Left ventricle myocardium inferior (tissue), 1 donor: ENCODE results near the gene CLEC4F. TPM values are rescaled to one million over a fixed set of nuclear protein-coding genes. Genes with fewer than 3 reads are reported as not detected.
A peak's percentile ranks its signal among the peaks of the same experiment; 100 is the strongest.

Experiments
- DNase-seq: peaks from one replicate; pipeline ENCODE4 v3.0.0-alpha.2; 2020
- H3K27ac ChIP-seq: fragments of 200-600 bp; replicated peaks from 2 replicates; pipeline ENCODE4 v1.8.0; 2021
- H3K27me3 ChIP-seq: fragments of 200-600 bp; 2 replicates; pipeline ENCODE4 v1.8.0; 2021; ENCODE audit warnings: low read depth
- H3K36me3 ChIP-seq: fragments of 200-600 bp; 2 replicates; pipeline ENCODE4 v1.8.0; 2021
- H3K4me1 ChIP-seq: fragments of 200-600 bp; 2 replicates; pipeline ENCODE4 v1.8.0; 2021
- H3K4me3 ChIP-seq: fragments of 200-600 bp; 2 replicates; pipeline ENCODE4 v1.8.0; 2021; ENCODE audit warnings: mild to moderate bottlenecking, moderate library complexity
- H3K9me3 ChIP-seq: fragments of 200-600 bp; replicated peaks from 2 replicates; pipeline ENCODE4 v1.8.0; 2021
- intact Hi-C: fragments of 100-400 bp; cut with micrococcal nuclease; formaldehyde crosslinking; loops from one replicate; pipeline ENCODE4 v1.11.0; 2022
- total RNA-seq: library from RNA; stranded (reverse); fragmentation: NEBNext Ultra II Directional; extraction: Animal tissue kit (Norgen Biotek cat#: 25700); gene quantifications from one replicate; pipeline ENCODE4 v1.2.1, GENCODE V29; 2021
- TF ChIP-seq, protein P1 (sequence below): fragments of 200-600 bp; IDR thresholded peaks from 2 replicates; pipeline ENCODE4 v1.8.0; 2021; ENCODE audit warnings: antibody characterized with exemption, mild to moderate bottlenecking, borderline replicate concordance
- donor health status: DM: no; HTN: yes; CAD: no; lungs with severe emphysema.

Gene CLEC4F
- total RNA-seq, 1 donor from 2014 or later, result not detected

DNA sequence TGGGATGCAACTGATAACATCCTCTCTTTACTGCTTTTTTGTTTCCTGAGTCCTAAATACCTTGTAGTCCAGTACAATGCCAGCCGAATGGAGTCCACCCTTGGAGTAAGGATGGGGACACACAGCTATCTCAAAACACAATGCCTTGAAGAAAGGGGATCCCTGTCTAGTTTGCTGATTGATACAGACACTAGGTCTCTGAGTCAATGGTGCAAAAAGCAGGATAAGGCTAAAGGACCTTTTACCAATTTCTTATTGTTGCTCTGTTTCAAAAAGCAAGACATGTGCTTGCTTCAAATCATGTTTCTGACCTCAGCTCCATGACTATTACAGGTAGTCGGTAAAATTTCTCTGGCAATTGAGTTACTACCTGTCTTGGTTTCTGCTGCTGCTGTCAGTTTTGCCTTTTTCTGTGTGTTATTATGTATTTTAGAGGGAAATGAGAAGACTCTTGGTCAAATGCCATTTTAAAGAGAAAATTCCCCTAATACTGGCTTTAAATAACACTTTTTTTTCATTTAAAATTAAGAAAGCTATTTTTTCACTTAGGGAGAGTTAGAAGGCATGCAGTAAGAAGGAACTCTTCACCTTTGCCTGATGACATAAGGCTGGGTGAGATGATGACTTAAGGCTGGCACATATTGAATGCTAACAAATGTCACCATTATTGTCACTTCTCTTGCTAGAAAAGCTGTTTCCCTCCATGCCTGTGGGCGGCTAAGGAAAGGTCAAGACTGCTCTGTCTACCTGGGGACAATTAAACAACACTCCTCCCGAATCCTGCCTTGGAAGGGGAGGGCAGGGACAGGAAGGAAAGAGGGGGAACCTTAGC lies 25.0 kb downstream of the CLEC4F start:
- peaks cover 3% of the 10 kb centered on the region for H3K4me1 ChIP-seq
- TF ChIP-seq, protein P1, sequence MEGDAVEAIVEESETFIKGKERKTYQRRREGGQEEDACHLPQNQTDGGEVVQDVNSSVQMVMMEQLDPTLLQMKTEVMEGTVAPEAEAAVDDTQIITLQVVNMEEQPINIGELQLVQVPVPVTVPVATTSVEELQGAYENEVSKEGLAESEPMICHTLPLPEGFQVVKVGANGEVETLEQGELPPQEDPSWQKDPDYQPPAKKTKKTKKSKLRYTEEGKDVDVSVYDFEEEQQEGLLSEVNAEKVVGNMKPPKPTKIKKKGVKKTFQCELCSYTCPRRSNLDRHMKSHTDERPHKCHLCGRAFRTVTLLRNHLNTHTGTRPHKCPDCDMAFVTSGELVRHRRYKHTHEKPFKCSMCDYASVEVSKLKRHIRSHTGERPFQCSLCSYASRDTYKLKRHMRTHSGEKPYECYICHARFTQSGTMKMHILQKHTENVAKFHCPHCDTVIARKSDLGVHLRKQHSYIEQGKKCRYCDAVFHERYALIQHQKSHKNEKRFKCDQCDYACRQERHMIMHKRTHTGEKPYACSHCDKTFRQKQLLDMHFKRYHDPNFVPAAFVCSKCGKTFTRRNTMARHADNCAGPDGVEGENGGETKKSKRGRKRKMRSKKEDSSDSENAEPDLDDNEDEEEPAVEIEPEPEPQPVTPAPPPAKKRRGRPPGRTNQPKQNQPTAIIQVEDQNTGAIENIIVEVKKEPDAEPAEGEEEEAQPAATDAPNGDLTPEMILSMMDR, result no peak
- H3K27me3 ChIP-seq, result peaks cover 78% of the 10 kb centered on the region
- intact Hi-C loops, result no loop called here
- no peak overlapping the region for H3K4me3 ChIP-seq
- H3K27ac ChIP-seq, result no peak overlapping the region
- H3K36me3 ChIP-seq, result no peaks in the 10 kb centered on the region
- DNase-seq, result no peak
- peaks cover 12% of the 10 kb centered on the region for H3K9me3 ChIP-seq

DNA sequence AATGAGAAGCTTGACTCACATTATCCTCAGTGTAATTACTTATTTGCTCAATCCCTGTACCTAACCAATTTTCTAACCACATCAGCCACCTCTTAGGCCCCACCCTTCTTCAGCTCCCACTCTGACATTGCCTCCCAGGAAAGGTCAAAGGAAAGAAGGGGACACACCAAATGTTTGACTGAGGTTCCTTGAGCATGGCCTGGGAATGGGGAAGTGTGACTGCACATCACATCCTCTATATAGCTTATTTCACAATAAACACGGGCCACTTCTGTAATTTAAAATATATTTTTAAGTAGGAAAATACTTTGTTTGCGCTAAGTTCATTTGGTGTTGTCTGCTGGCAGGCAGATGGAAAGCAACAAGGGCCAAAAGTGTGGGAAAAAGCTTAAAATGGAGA lies 26.9 kb downstream of the CLEC4F start:
- no peak for DNase-seq
- H3K27me3 ChIP-seq, result peaks cover 87% of the 10 kb centered on the region
- H3K4me3 ChIP-seq, result no peak overlapping the region
- intact Hi-C loops, result no loop called here
- H3K9me3 ChIP-seq, result no peaks in the 10 kb centered on the region
- TF ChIP-seq, protein P1, result no peak
- no peak overlapping the region for H3K27ac ChIP-seq
- H3K4me1 ChIP-seq, result peaks cover 14% of the 10 kb centered on the region
- H3K36me3 ChIP-seq, result no peaks in the 10 kb centered on the region

DNA sequence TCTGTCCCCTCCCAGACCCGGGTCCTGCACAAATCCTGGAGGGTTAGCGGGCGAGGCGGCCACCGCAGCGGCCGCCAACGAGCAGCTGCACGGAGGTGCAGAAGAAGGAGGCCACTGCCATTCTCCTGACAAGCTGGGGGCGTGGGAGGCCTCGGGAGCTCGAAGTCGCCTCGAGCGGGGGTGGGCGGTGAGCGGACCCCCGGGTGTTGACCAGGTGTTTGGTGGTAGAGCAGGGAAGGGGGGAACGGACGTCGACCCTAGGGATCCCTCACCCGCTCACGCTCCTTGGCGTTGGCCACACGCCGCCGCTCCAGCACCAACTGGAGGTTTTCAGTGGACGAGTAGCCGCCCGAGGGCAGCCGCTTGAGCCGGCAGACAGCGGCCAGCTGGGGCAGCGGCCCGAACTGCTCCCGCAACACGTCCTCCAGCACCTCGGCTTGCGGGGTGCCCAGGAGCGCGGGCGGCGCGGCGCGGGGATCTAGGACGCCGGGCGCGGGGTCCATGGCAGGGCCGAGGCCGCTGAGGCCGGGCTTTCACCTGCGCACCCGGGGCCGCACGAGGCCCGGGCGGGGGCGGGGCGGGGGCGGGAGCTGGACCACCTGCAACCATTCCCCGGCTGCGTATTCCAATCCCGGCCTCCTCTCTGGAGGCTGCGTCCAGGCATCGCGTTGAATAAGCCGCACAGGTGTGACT lies 30.1 kb downstream of the CLEC4F start, which contains the start of gene FIGLA:
Gene FIGLA (minus strand): TSS at position 508 of the 693 bp plus-strand sequence. CDS start 5 bp downstream, at position 503.
- intact Hi-C loops, result no loop called here
- H3K36me3 ChIP-seq, result no peaks in the 10 kb centered on the region
- DNase-seq, result no peak
- H3K27me3 ChIP-seq, result peaks cover 99% of the 10 kb centered on the region
- H3K4me3 ChIP-seq, result peak within 1 kb of the TSS; percentile 59
- no peaks in the 10 kb centered on the region for H3K9me3 ChIP-seq
- H3K4me1 ChIP-seq, result peaks cover 14% of the 10 kb centered on the region
- TF ChIP-seq, protein P1, result no peak
- H3K27ac ChIP-seq, result no peak within 1 kb of the TSS

DNA sequence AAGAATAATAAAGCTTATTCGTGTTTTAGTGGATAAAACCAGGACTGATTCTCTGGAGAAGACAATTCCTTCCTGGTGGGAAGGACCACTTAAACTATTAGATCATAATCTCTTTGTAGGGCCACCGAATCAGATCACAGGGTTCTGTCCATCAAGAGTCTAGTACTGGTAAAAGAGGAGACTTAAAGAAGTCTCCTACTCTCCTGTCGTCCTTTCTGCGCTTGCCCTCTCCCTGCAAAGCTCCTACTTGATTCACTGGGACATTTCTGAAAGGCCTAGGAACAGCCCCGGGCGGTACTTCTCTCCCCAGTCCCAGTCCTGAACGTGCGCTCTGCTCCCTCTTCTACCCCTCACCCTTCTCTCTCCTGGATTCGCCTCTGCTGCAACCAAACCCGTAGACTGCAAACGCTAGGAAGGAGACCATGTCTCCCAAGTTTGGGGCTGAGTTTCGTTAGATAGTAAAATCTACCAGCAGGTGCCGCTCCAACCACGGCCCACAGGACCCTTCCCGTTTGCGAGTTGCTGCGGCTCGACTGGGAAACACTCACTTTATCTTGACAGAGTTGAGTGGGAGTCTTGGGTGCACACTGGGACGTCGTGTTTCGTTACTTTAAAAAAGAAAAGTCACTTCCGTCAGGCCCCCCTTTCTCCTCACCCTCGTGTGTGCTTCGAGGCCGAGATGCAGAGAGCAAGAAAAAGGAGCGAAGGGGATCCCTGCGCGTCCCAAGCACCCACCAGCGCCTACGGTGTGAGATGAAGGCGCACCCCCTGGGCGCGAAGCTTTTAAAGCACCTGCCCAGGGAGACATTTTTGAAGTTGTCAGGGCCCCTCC lies 30.9 kb downstream of the CLEC4F start:
- DNase-seq, result peak; percentile 39
- H3K4me1 ChIP-seq, result peaks cover 14% of the 10 kb centered on the region
- TF ChIP-seq, protein P1, result peak; percentile 69
- no peaks in the 10 kb centered on the region for H3K36me3 ChIP-seq
- H3K4me3 ChIP-seq, result peak overlapping the region; percentile 59
- H3K27me3 ChIP-seq, result peaks cover 95% of the 10 kb centered on the region
- no peaks in the 10 kb centered on the region for H3K9me3 ChIP-seq
- H3K27ac ChIP-seq, result no peak overlapping the region
- intact Hi-C loops, result no loop called here
